Liver (tissue), 3 donors: ENCODE data around the gene CDC16.

Experiments used
- CTCF ChIP-seq: fragments of 150-350 bp; IDR thresholded peaks from 2 replicates; pipeline ENCODE4 v1.5.1; 2017; ENCODE audit warnings: improper control_type of control experiment, low read depth, low read length; ENCODE audit not compliant: missing input control
- EGR1 ChIP-seq, 2 donors: IDR thresholded peaks; 2 replicates each; pipeline ENCODE4 v1.6.1; 2016 to 2018; ENCODE audit warnings: antibody characterized with exemption in 2 of 2, low read depth in 2 of 2
- FOXA1 ChIP-seq: IDR thresholded peaks from 2 replicates; pipeline ENCODE4 v1.6.1; 2016; ENCODE audit warnings: antibody characterized with exemption
- GABPA ChIP-seq, 2 donors: IDR thresholded peaks in 1 of 2; conservative IDR thresholded peaks in 1 of 2; 2 replicates each; pipeline ENCODE4 v1.6.1; 2016; ENCODE audit warnings: antibody characterized with exemption in 2 of 2, mild to moderate bottlenecking in 1 of 2, moderate library complexity in 1 of 2
- MAX ChIP-seq: IDR thresholded peaks from 2 replicates; pipeline ENCODE4 v1.6.1; 2016; ENCODE audit warnings: antibody characterized with exemption
- SP1 ChIP-seq: IDR thresholded peaks from 2 replicates; pipeline ENCODE4 v1.6.1; 2018; ENCODE audit warnings: antibody characterized with exemption, mild to moderate bottlenecking
- donor health status: healthy.
- donor health status: healthy.

GRCh38 chr13:114259974-114260373, 25.3 kb downstream of the CDC16 start:
- TF ChIP-seq GABPA (IDR thresholded peaks at IDR 0.05 in 1 of 2, conservative IDR thresholded peaks at IDR 0.05 in 1 of 2) (no peak), EGR1 (IDR thresholded peaks at IDR 0.05; ENCODE audit: low read depth in 2 of 2) (no peak), MAX (no peak), CTCF (no peak), FOXA1 (no peak), SP1 (no peak)
